ENCODE results near the gene SLC2A9. TPM values are rescaled to one million over a fixed set of nuclear protein-coding genes. Genes with fewer than 3 reads are reported as not detected.

SLC2A9 gene
- total and polyA plus RNA-seq, 2 of the 13 experiments (the other 11 are each of a cell fraction or from before 2014, with no cell fraction given) = 36.2 to 42.3 TPM

- TF ChIP-seq ZNF362 (CRISPR knock-in tag; IDR thresholded peaks at IDR 0.05; ENCODE audit: borderline replicate concordance) = no peak
- no peak for TF ChIP-seq ZNF253 (CRISPR knock-in tag; IDR thresholded peaks at IDR 0.05; ENCODE audit: borderline replicate concordance)
- TF ChIP-seq NFKBIZ (CRISPR knock-in tag; IDR thresholded peaks at IDR 0.05) = no peak
- no peak for TF ChIP-seq SOX13 (IDR thresholded peaks at IDR 0.05)
- TF ChIP-seq SOX13 (CRISPR knock-in tag; conservative IDR thresholded peaks at IDR 0.05 in 1 of 2, IDR thresholded peaks at IDR 0.05 in 1 of 2) = no peak
- TF ChIP-seq FOXM1 (CRISPR knock-in tag; IDR thresholded peaks at IDR 0.05) = no peak
- no peak for TF ChIP-seq SIN3B (IDR thresholded peaks at IDR 0.05; ENCODE audit: low read length)
- TF ChIP-seq PPARG (CRISPR knock-in tag; conservative IDR thresholded peaks at IDR 0.05) = no peak
- TF ChIP-seq DR1 (CRISPR knock-in tag; IDR thresholded peaks at IDR 0.05) = no peak
- TF ChIP-seq ZNF121 (CRISPR knock-in tag; IDR thresholded peaks at IDR 0.05) = no peak
- no peak for TF ChIP-seq NR1H2 (CRISPR knock-in tag; IDR thresholded peaks at IDR 0.05; ENCODE audit: borderline replicate concordance, low read depth)
- no peak for TF ChIP-seq TOPORS (CRISPR knock-in tag; IDR thresholded peaks at IDR 0.05)
- no peak for TF ChIP-seq SATB2 (CRISPR knock-in tag; IDR thresholded peaks at IDR 0.05)
- no peak for TF ChIP-seq ZNF567 (CRISPR knock-in tag; IDR thresholded peaks at IDR 0.05; ENCODE audit: borderline replicate concordance)
- TF ChIP-seq XRCC5 (optimal IDR thresholded peaks at IDR 0.05; ENCODE audit: low read length) = no peak
- no peak for TF ChIP-seq BRD4 (CRISPR knock-in tag; IDR thresholded peaks at IDR 0.05)
- TF ChIP-seq FOXO4 (CRISPR knock-in tag; conservative IDR thresholded peaks at IDR 0.05) = no peak
- no peak for TF ChIP-seq THAP8 (CRISPR knock-in tag; IDR thresholded peaks at IDR 0.05; ENCODE audit: borderline replicate concordance)
- peak; percentile 59 to 60; a peak in 3 of 4 replicates for TF ChIP-seq MAFK (conservative IDR thresholded peaks at IDR 0.05 in 1 of 2, IDR thresholded peaks at IDR 0.05 in 1 of 2; ENCODE audit: low read length in 2 of 2)
- TF ChIP-seq PCBP1 (IDR thresholded peaks at IDR 0.05; ENCODE audit: borderline replicate concordance, low read depth, low read length) = no peak
- no peak for TF ChIP-seq HNRNPUL1 (IDR thresholded peaks at IDR 0.05; ENCODE audit: low read depth, low read length)
- TF ChIP-seq PAXIP1 (CRISPR knock-in tag; conservative IDR thresholded peaks at IDR 0.05) = no peak
- no peak for TF ChIP-seq ZNF337 (CRISPR knock-in tag; IDR thresholded peaks at IDR 0.05; ENCODE audit: borderline replicate concordance, low read depth)
- no peak for TF ChIP-seq ARID2 (CRISPR knock-in tag; IDR thresholded peaks at IDR 0.05; ENCODE audit: borderline replicate concordance)
Observed at GRCh38 chr4:10063544-10064300, 42.4 kb upstream of the SLC2A9 start (continued).

All from HepG2 (cell line).